WI38 (cell line): Measurements from ENCODE around the gene GFAP.

Experiments
- H3K4me3 ChIP-seq: 2 replicates; pipeline ENCODE4 v1.5.1; 2011; ENCODE audit warnings: low read depth, mild to moderate bottlenecking, control low read depth, low read length
- TF ChIP-seq, protein P1 (sequence below): IDR thresholded peaks from 2 replicates; pipeline ENCODE4 v1.5.1; 2012; ENCODE audit warnings: low read depth, mild to moderate bottlenecking, control low read depth, low read length

GFAP gene

DNA sequence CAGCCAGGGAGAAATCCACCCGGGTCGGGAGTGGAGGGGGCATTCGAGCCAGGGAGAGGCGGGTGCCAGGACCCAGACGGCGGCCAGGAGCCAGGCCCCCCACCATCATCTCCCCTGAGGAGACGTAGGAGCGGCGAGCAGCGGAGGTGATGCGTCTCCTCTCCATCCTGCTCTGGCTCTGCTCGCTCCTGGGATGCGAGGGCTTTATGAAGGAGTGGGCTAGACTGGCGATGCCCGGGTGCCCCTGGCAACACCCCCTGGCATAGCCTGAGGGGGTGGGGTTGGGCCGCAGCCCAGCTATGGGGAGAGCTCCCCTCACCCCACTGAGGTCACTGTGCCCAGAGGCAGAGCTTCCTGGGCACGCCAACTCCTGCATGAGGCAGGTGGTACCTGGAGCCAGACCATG, at the start of gene GFAP:
Gene GFAP, minus strand, starts transcription at position 180 of the 406 bp plus-strand sequence. Its CDS starts 14 bp downstream, at position 166.
- no peak within 1 kb of the TSS for H3K4me3 ChIP-seq
- TF ChIP-seq, protein P1, sequence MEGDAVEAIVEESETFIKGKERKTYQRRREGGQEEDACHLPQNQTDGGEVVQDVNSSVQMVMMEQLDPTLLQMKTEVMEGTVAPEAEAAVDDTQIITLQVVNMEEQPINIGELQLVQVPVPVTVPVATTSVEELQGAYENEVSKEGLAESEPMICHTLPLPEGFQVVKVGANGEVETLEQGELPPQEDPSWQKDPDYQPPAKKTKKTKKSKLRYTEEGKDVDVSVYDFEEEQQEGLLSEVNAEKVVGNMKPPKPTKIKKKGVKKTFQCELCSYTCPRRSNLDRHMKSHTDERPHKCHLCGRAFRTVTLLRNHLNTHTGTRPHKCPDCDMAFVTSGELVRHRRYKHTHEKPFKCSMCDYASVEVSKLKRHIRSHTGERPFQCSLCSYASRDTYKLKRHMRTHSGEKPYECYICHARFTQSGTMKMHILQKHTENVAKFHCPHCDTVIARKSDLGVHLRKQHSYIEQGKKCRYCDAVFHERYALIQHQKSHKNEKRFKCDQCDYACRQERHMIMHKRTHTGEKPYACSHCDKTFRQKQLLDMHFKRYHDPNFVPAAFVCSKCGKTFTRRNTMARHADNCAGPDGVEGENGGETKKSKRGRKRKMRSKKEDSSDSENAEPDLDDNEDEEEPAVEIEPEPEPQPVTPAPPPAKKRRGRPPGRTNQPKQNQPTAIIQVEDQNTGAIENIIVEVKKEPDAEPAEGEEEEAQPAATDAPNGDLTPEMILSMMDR = no peak

DNA sequence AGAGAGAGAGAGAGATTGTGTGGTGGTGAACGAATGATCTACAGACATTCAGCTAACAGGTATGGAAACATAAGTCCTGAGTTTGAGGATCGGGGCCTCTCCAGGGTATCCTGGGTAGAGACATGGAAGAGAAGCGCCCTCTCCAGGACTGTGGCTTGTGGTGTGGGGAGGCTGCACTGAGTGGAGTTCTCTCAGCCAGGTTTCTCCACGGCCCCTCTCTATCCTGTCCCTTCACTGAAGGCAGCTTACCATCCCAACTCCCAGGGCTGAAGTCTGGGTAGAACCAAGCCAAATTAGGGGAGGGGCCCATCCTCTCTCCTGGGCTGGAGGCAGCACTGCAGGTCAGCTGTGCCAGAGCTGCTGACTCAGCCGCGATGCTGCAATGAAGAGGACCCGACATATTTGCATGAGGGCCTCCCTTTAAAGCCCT, 46.6 kb upstream of the GFAP start:
- no peak overlapping the region for H3K4me3 ChIP-seq
- TF ChIP-seq, protein P1 = no peak

DNA sequence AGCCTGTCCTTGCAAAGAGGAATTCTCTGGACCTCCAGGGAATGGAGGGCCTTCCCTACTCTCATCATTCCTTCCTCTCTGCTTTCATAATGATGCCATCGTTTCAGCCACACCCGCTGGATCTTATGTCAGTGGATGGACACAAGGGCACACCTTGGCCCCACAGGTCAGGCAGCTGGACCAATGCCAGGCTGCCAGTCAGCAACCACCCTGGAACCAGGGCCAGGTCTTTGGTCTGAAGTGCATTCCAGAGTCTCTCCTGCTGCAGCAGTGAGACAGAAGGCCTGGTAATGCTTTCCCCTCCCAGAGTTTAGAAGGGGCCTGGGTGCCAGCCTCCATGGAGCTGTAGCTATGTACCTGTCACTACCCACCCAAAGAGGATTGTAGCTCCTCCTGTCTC, 45.4 kb upstream of the GFAP start:
- TF ChIP-seq, protein P1 = no peak
- H3K4me3 ChIP-seq = no peak overlapping the region

DNA sequence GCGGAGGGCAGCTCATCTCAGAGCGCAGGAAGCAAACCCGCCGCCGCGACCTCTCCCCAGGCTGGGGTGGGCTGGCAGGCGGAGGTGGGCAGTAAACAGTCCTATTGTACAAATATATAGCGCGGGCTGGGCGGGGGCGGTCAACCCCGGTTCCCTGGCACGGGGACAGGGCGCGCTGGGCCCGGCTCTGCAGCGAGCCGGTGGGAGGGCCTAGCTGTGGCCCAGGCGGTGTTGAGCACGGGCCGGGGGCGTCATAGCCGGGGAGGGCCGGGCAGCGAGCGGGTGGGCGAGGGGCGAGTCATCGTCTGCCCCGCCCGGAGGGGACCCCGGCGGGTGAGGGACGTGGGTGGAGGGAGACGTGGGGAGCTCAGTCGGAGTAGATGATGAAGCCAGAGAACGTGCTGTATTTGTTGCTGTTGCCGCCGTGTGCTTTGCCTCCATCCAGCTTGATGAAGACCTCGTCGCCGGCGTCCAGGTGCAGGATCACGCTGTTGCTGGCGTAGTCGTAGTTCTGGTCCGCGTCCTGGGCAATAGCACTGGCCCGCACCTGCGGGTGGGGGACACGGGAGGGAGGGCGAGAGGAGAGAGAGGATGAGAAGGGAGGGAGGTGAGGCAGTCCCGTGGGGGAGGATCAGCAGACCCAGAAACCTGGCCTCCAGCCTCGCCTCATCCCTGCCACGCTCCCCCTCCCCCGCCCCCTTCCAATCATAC, 44.7 kb upstream of the GFAP start:
- no peak overlapping the region for H3K4me3 ChIP-seq
- TF ChIP-seq, protein P1 = no peak

DNA sequence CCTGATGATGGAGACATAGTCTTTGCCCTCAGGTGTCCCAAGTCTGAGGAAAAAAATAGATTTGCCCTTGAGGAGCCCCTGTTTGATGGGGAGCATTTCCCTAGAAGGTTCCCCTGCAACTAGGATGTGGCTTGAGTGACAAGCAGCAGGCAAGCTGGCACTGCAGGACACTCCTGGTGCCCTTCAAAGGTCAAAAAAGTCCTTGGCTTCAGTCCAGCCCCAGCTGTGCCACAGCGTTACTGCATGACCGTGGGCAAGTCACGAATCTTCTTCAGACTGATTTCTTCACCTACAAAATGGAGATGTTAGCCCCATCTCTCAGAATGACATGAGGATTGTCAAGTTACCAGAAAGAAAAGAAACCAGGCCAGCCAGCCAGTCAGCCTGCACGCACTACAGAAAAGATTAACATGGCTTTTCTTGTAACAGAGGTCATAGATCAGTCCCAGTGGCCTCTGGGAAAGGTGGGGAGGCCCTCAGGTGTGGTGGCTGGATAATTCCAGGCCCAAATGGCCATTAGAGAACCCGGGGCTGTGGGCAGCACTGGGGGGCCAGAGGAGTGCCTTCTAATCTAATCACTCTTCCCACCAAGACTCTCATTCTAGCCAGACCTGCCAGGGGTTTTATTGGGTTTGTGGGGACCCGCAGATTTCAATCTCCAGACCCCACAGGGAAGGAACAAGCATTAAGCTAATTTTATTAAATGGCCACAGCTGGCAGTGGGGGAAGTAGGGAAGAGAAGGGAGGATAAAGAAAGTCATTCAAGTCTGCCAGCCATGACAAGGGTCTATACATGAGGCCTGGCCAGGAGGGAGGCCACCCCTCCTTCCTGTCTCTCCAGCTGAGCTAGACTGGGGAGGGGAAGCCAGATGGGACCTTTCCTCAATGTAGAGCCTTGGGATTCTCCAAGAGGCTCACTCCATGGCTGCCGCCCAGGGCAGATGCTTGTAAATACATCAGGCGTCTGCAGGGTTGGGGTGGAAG, 42.0 kb upstream of the GFAP start:
- TF ChIP-seq, protein P1 = no peak
- no peak overlapping the region for H3K4me3 ChIP-seq

DNA sequence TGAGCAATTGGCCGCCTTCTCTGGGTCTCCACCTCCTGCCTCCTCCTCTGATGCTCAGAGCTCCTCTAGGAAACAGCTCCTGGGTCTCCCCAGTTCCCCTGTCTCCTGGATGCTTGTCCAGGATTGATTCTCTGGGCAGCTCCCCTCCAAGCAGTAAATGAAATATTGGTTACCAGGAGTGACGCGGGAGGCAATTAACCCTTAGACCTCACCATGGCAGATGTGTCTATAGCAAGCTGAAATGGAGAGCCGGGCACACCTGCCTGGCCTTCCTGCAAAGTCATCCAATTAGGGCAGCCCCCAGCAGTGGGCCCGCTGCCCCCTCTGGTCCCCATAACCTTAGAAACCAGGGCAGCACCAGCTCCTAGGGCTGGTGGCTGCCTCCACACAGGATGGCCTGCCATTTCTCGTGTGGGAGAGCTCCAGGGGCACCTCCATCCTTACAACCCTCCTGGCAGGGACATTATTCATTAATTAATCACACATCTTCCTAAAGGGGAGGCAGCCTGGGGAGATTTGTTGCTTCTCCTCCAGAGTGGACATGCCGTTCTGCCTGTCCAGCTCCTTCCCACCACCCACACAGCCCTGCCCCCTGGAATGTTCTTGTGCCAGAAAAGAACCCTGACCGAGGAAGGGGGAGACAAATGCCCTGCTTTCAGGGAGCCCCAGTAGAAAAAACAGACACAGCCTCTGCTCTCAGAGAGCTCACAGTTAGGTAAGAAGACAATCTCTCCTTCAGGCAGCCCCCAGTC, 40.5 kb upstream of the GFAP start:
- H3K4me3 ChIP-seq = no peak overlapping the region
- TF ChIP-seq, protein P1 = no peak
